Dermis microvascular lymphatic vessel endothelial cell (primary cell): Measurements from ENCODE around the gene SORBS2. TPM values are rescaled to one million over a fixed set of nuclear protein-coding genes. Genes with fewer than 3 reads are reported as not detected.
A peak's percentile ranks its signal among the peaks of the same experiment; 100 is the strongest.

ENCODE experiments used
- DNase-seq, 2 donors: peaks; one replicate each; pipeline versions ENCODE4 v3.0.0 to v3.0.0-alpha.2; 2010; ENCODE audit warnings: low read depth in 2 of 2
- total RNA-seq: library from RNA; depleted of rRNA; stranded (reverse); fragments of >200 nt; gene quantifications from 2 replicates; pipeline ENCODE4 v1.2.1, GENCODE V29; 2014

Gene SORBS2
- total RNA-seq, 1 donor from 2014 or later, result 86.1 TPM

- no peak for DNase-seq
Measured at GRCh38 chr4:185775792-185776555, 36.0 kb downstream of the SORBS2 start.

DNA sequence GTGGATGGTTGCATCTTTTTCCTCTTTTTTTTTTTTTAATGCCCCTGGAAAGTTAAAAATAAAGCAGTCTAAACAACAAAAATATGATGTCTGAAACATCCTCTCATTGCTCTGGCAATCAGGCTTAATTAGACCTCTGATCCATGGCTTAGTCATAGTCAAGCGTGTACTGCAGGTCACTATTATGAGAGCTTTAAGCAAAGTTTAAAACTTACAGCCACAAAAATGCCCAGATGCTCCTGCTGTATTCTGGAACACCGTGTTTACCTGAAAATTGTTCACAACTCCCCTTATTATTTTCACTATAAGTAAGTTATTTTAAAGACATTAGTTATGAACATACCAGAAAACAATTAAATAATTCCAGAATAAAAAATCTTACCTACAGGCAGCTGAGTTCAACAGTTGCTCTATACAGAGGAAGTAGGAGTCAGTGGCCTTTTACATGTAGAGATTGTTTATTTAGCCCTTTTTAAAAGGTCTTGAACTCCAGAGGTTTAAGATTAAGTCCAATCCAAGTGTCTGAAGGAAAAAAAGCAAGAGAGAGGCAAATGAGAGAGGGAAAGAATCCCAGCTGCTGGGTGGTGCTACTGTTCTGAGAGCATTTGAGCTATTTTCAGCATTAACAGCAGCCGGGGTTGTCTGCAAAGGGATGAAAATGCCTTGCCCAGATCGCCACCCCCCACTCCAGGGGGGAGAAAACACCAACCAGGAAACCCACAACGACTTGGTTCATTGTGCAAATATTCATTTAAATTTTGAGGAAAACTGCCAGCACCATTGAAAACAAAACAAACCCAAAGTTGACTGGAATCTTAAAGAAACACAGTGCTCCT, 36.9 kb downstream of the SORBS2 start:
- peak in 1 of 2 donors; percentile 89 for DNase-seq

- peak in 1 of 2 donors; percentile 62 for DNase-seq
Measured at GRCh38 chr4:185774131-185774653, 37.8 kb downstream of the SORBS2 start.

- DNase-seq, result peak in 1 of 2 donors; percentile 58
Measured at GRCh38 chr4:185773419-185773818, 38.6 kb downstream of the SORBS2 start.

DNA sequence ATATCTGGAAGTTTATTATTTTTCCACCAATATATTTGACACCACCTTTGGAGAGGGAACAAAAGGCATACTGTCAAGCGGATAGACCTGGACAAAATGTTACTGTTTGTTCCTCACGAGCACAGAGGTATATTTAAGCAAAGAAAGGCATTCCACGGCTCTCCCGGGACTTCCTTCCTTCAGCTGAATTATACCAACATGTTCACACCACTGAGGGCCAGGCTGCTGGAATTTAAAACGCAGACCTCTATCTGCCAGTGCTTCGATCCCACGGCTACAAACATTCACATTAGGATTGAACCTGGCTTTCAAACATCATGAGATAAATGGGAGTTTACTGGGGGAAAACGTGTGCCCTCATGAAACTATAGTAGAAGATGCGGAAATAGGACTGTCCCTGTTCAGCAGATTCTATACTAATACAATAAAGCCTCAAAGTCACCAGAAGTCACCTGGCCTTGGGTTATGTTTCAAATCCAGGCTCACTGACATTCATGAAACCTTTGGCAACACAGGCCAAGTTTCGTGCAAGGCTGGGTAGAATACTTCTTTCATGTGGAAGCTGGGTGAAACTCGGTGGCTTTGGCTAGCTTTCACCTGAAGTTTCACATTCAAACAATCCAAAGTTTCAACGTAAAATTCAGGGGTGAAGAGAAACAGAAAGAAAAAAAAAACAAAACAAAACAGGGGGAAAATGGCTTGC, 39.5 kb downstream of the SORBS2 start:
- peak in 1 of 2 donors; percentile 40 for DNase-seq

- peak in 1 of 2 donors; percentile 37 for DNase-seq
Measured at GRCh38 chr4:185771711-185772390, 40.1 kb downstream of the SORBS2 start.

GRCh38 chr4:185767528-185767927, 44.5 kb downstream of the SORBS2 start:
- DNase-seq, result no peak

DNA sequence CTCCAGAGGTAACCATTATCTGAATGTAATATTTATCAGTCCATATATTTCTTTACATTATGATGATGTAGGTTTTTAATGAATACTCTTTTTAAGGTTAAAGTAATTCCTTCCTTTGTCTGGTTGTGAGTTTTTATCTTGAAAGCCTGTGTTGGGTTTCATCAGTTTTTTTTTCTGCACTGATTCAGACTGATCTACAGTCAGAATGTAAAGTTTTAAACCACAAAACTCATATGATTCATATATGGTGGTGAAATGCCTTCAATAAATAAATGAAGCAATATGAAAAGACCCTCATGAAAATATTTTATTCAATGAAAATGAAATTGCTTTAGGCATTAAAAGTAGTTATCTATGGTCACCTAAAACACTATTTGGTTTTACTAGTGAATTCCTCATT, 47.1 kb downstream of the SORBS2 start:
- DNase-seq, result no peak

DNA sequence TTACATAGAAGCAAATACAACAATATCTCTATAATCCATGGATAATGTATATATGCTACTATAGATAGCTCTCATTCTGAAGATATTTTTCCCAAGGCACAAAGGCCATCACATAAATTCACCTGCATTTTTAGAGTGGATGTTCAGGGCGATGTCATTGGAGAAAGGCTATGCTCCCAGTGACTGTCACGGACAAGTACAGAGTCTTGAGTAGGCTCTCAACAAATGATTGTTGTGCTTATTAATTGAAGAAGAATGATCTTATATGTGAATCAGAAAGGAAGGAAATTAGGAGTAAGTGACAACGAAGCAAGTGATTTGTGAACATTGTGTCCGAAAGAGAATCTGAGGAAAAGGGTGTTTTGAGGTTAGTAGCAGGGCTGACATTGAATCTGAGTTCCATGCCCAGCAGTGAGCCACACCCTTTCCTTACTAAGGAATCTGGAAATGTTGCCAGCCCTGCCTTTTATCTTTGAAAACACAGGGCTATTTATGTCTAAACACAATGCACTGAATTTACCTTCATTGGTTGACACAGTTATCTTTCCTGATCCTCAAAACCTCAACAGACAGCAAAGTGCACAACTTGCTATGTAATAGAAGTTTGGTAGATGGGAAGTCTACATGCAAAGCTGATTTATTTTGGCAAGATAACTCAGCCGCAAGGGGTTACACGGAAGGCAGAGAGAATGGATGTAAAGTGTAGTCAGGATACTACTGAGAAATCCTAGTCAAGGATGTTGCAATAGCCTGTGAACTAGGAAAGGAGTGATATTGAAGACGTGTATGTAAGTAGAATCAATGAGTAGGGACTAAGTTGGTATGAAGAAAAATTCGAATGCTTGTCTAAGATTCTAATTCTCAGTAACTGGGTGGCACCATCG, 50.4 kb downstream of the SORBS2 start:
- peak in 1 of 2 donors; percentile 63 for DNase-seq

- no peak for DNase-seq
Measured at GRCh38 chr4:185758807-185759206, 53.2 kb downstream of the SORBS2 start.

DNA sequence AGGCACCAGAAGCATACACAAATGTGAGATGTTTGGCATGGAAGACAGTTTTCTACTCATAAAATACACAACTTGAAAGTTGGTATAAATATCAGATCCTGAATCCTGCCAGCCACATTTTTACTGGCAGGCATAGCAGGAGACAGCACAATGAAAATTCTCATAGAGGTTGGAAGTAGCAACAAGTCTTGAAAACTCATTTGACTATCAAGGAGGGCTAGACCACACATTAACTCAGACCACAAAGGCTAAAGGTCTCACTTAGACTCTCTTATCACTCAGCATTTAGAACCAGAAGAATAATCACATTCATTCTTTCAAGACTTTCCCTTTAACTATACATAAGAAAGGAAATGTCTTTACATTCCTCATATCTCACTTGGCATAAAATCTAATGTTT, 56.5 kb downstream of the SORBS2 start:
- no peak for DNase-seq

GRCh38 chr4:185754961-185755360, 57.0 kb downstream of the SORBS2 start:
- no peak for DNase-seq

DNA sequence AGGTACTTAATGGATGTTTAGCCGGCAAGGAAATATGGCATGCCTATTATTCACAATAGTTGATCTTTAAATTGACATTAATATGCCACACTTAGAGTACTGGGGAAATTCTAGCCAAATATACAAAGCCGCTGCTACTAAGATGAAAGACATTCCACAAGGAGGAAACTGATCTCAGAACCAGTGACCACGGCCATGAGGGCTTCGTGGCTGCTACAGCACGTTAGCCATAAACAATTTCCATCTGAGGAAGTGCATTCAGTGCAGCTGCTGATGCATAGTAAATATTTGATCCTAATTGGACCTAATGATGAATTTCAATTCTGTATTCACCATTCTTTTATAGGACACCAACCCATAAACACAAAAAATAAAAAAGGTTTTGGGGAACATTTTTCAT, 59.1 kb downstream of the SORBS2 start:
- DNase-seq, result no peak

DNA sequence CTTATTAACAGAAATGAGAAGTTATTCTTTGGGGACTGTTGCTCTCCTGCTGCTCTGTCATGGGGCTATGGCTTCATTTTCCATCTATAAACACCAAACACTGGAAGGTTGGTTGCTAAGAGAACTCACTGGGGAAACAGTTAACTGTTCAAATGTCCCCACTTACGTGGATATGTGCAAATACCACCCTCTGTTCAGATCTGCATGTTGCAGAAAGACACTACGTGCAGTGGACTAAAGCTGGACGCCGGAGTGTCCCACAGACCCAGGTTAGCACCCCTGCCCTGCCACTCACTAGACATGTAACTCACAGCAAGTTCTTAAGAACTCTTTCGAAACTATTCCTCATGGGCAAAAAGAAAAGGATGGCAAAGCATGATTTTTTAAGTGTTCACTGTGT, 62.1 kb downstream of the SORBS2 start:
- no peak for DNase-seq

- no peak for DNase-seq
Measured at GRCh38 chr4:185748901-185749390, 63.0 kb downstream of the SORBS2 start.

DNA sequence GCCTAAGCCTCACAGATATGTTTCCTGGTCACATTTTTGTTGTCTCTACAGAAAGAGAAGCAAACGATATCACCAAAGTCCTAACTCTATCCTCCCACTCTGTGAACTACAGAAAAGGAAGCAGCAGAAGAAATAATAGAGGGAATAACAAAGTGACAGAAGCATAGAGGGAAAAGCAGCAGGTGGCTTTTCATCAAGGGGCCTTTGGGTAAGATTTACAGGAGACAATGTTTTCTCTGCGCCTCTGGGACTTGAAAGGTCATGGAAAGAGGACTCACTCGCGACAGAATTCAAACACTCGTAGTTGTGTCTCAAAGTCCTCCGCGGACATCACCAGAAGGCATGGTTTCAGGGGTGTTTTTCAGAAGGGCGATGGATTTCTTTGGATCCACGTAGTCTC, 66.1 kb downstream of the SORBS2 start:
- no peak for DNase-seq

GRCh38 chr4:185744946-185745345, 67.0 kb downstream of the SORBS2 start:
- DNase-seq, result no peak

DNA sequence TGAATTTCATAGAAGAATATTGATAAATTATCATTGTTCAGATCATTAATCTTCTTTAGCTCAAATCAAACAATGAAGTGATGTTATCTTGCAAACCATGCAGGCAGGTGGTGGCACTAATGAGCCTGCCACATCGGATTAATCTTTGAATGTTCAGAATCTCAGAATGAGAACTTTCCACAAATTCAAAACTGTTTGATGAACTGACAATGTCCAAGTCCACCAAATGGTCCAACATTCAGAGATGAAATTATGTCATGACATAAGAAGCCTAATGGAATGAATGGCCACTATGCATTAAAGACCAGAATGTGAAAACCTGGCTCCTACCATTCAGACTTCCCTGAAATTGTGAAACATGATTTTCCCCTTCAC, 67.5 kb downstream of the SORBS2 start:
- no peak for DNase-seq

DNA sequence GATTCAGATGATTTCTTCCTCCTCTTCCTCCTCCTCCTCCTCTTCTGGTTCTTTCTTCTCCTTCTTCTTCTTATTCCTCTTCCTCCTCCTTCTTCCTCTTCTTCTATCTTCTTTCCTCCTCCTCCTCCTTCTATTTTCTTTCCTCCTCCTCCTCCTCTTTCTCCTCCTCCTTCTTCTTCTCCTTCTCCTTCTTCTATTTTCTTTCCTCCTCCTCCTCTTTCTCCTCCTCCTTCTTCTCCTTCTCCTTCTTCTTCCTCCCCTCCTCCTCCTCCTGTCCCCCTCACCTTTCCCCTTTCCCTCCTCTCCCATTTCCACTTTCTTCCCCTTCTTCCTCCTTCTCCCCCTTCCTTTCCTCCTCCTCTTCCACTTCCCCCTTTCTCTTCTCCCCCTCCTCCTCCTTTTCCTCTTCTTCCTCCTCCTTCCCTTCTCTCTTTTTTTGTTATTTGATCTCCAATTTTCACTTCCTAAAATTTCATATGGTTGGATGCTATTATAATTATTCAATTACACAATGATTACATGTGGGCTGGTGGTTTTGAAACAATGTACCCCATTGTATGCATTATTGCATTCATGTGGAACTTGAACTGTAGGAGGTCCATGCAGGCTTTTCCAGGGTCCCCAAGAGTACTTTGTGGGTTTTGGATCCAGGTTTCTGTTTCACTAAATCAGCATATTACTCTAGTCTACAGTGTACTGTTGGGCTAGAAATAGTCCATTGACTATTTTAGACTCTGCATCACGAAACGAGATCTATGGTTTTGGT, 68.1 kb downstream of the SORBS2 start:
- no peak for DNase-seq
